GM12878 (cell line): ENCODE data around the gene COL23A1. TPM values are rescaled to one million over a fixed set of nuclear protein-coding genes. Genes with fewer than 3 reads are reported as not detected.

Experiments used
- ATAC-seq: fragments of 200-7000 bp; cut with Tn5 transposase; 3 replicates; pipeline ENCODE4 v1.9.1; 2020; ENCODE audit warnings: mild to moderate bottlenecking, moderate library complexity
- BruUV-seq: library from RNA; stranded (reverse); fragments of 400-500 nt; replicated peaks from 2 replicates; lab custom pipeline; 2021; lab: Mats Ljungman, UMichigan
- CTCF ChIA-PET: fragments of 300-600 bp; sonication (Branson Sonifier 250); formaldehyde crosslinking; extraction: SDS; loops from one replicate; lab custom pipeline; 2021; ENCODE audit warnings: inconsistent platforms; lab: Yijun Ruan, JAX
- POLR2A ChIA-PET: fragments of 350-600 bp; formaldehyde crosslinking; extraction: SDS; loops from one replicate; lab custom pipeline; 2021; ENCODE audit warnings: inconsistent platforms; lab: Charles Lee
- RAD21 ChIA-PET: fragments of 300-600 bp; sonication (Branson Sonifier 250); formaldehyde crosslinking; loops from one replicate; lab custom pipeline; 2023; ENCODE audit warnings: antibody characterized with exemption; ENCODE audit not compliant: unreplicated experiment; lab: Charles Lee
- SMC1A ChIA-PET: fragments of 300-600 bp; sonication (Branson Sonifier 250); formaldehyde crosslinking; loops from one replicate; lab custom pipeline; 2023; ENCODE audit not compliant: unreplicated experiment, uncharacterized antibody; lab: Charles Lee
- DNase-seq: peaks from one replicate; pipeline ENCODE4 v3.0.0-alpha.2; 2011; ENCODE audit warnings: low read depth, low spot score
- FAIRE-seq: peaks from 3 replicates; lab custom pipeline; 2011; peaks lifted over from hg19 to GRCh38; lab: Jason Lieb, UNC
- H2AFZ ChIP-seq: 2 replicates; pipeline ENCODE4 v1.6.0; 2011; ENCODE audit warnings: low read depth, low read length, control low read depth; ENCODE audit not compliant: control insufficient read depth
- H3K27ac ChIP-seq: 2 replicates; pipeline ENCODE4 v1.5.1; 2011; ENCODE audit warnings: control low read depth; ENCODE audit not compliant: control insufficient read depth, insufficient read depth
- H3K27me3 ChIP-seq, 2 experiments: replicated peaks in 1 of 2; 2 replicates each; pipeline versions ENCODE4 v1.6.0 to v1.6.1; 2011; ENCODE audit warnings: low read length in 1 of 2; ENCODE audit not compliant: control insufficient read depth in 2 of 2, insufficient read depth in 2 of 2
- H3K36me3 ChIP-seq, 2 experiments: 2 replicates each; pipeline ENCODE4 v1.5.1; 2011; ENCODE audit warnings: low read length in 1 of 2; ENCODE audit not compliant: control insufficient read depth in 2 of 2, insufficient read depth in 2 of 2
- H3K4me1 ChIP-seq: 2 replicates; pipeline ENCODE4 v1.6.1; 2011; ENCODE audit warnings: mild to moderate bottlenecking, low read length, moderate library complexity, mixed read lengths; ENCODE audit not compliant: control insufficient read depth, insufficient read depth
- H3K4me2 ChIP-seq: 2 replicates; pipeline ENCODE4 v1.6.0; 2011; ENCODE audit warnings: control low read depth; ENCODE audit not compliant: control insufficient read depth, insufficient read depth
- H3K4me3 ChIP-seq: fragments of 200-600 bp; sonication (generic); 2 replicates; pipeline ENCODE4 v1.5.1; 2016
- H3K79me2 ChIP-seq: 2 replicates; pipeline ENCODE4 v1.6.0; 2011; ENCODE audit warnings: low read length; ENCODE audit not compliant: control insufficient read depth, insufficient read depth
- H3K9ac ChIP-seq: 2 replicates; pipeline ENCODE4 v1.8.0; 2011; ENCODE audit warnings: low read length, control low read depth, mixed read lengths; ENCODE audit not compliant: control insufficient read depth, insufficient read depth
- H3K9me3 ChIP-seq: replicated peaks from 3 replicates; pipeline ENCODE4 v1.5.1; 2011; ENCODE audit warnings: mild to moderate bottlenecking, low read length; ENCODE audit not compliant: control insufficient read depth, insufficient read depth
- H4K20me1 ChIP-seq: 2 replicates; pipeline ENCODE4 v1.6.0; 2011; ENCODE audit not compliant: control insufficient read depth, insufficient read depth
- ASH2L ChIP-seq: fragments of 300-600, 200-600 bp; sonication (generic); IDR thresholded peaks from 2 replicates; pipeline ENCODE4 v1.6.1; 2017; ENCODE audit warnings: low read depth, mild to moderate bottlenecking, borderline replicate concordance
- ATF3 ChIP-seq: IDR thresholded peaks from 2 replicates; pipeline ENCODE4 v1.6.1; 2011; ENCODE audit warnings: low read depth, mild to moderate bottlenecking, low read length, moderate library complexity, borderline replicate concordance; ENCODE audit errors: extremely low read depth
- BCLAF1 ChIP-seq: fragments of 450-650 bp; IDR thresholded peaks from 2 replicates; pipeline ENCODE4 v1.6.1; 2017; ENCODE audit warnings: antibody characterized with exemption, mild to moderate bottlenecking, moderate library complexity
- CEBPB ChIP-seq, 2 experiments: fragments of 150-350 bp in 1 of 2; IDR thresholded peaks; 2 replicates each; pipeline ENCODE4 v1.6.1; 2012 to 2014; ENCODE audit warnings: low read depth in 2 of 2, low read length in 2 of 2, borderline replicate concordance in 1 of 2, inconsistent platforms in 1 of 2
- FOS ChIP-seq: IDR thresholded peaks from 3 replicates; pipeline ENCODE4 v1.6.1; 2011; ENCODE audit warnings: borderline replicate concordance; ENCODE audit not compliant: insufficient read length; ENCODE audit errors: extremely low read depth
- NFYA ChIP-seq: IDR thresholded peaks from 2 replicates; pipeline ENCODE4 v1.6.1; 2011; ENCODE audit warnings: low read depth, mild to moderate bottlenecking, low read length, improper control_type of control experiment, borderline replicate concordance
- NFYB ChIP-seq: IDR thresholded peaks from 2 replicates; pipeline ENCODE4 v1.6.1; 2011; ENCODE audit warnings: low read depth, mild to moderate bottlenecking, low read length, improper control_type of control experiment, moderate library complexity; ENCODE audit not compliant: insufficient read depth
- RB1 ChIP-seq: fragments of 450-650 bp; formaldehyde crosslinking; IDR thresholded peaks from 2 replicates; pipeline ENCODE4 v1.6.1; 2017; ENCODE audit warnings: mild to moderate bottlenecking, borderline replicate concordance
- SREBF2 ChIP-seq: IDR thresholded peaks from 2 replicates; pipeline ENCODE4 v1.6.1; 2012; ENCODE audit warnings: mild to moderate bottlenecking, low read length
- TCF3 ChIP-seq: IDR thresholded peaks from 2 replicates; pipeline ENCODE4 v1.6.1; 2012; ENCODE audit warnings: low read depth, mild to moderate bottlenecking, low read length, borderline replicate concordance; ENCODE audit not compliant: insufficient read depth
- ZNF24 ChIP-seq: fragments of 450-650 bp; IDR thresholded peaks from 2 replicates; pipeline ENCODE4 v1.6.1; 2017; ENCODE audit warnings: antibody characterized with exemption, mild to moderate bottlenecking
- ZNF384 ChIP-seq: IDR thresholded peaks from 2 replicates; pipeline ENCODE4 v1.6.1; 2012; ENCODE audit warnings: low read depth, mild to moderate bottlenecking, low read length, improper control_type of control experiment, borderline replicate concordance
- WGBS: methylation state at CpG from one replicate; pipeline ENCODE4 v1.1.6; 2016; ENCODE audit warnings: low lambda C conversion rate; ENCODE audit not compliant: insufficient replicate concordance, insufficient coverage; ENCODE audit errors: missing lambda C conversion rate; 5-methylcytosine and 5-hydroxymethylcytosine counted together
- in situ Hi-C: fragments of 300-500 bp; cut with MboI; formaldehyde crosslinking; loops from 9 replicates; pipeline ENCODE4 v1.14.3; 2018; ENCODE audit warnings: mixed read lengths
- intact Hi-C: fragments of 100-400 bp; cut with micrococcal nuclease; formaldehyde crosslinking; loops from one replicate; pipeline ENCODE4 v1.14.2; 2022; ENCODE audit not compliant: unreplicated experiment
- polyA plus RNA-seq, 11 experiments: library from polyadenylated mRNA; depleted of rRNA in 4 of 11; unstranded in 6 of 11; stranded (reverse) in 5 of 11; fragments of >200 nt; fragmentation: Nextera tagmentation in 4 of 11; fragmentation: Illumina TruSeq in 1 of 11; extraction: Ambion mirVana in 4 of 11; extraction: Trizol in 1 of 11; gene quantifications; 1 replicate in 1 of 11; 2 replicates in 10 of 11; pipeline versions ENCODE4 v1.2.1 to v1.2.3, GENCODE V29; 2011 to 2016; ENCODE audit warnings: inconsistent platforms in 2 of 11, missing spikeins in 2 of 11, low read depth in 1 of 11
- total RNA-seq, 4 experiments: library from RNA; depleted of rRNA in 3 of 4; stranded (reverse); fragments of >200 nt in 3 of 4; fragmentation: Illumina TruSeq in 1 of 4; extraction: Trizol in 1 of 4; gene quantifications; 2 replicates each; pipeline versions ENCODE4 v1.2.1 to v1.2.3, GENCODE V29; 2013 to 2021

The COL23A1 gene
- total and polyA plus RNA-seq, 10 of the 15 experiments (the other 5 are each of a cell fraction or from before 2014, with no cell fraction given): 0.03 to 0.83 (median 0.09) TPM; not detected in 5

- Histone ChIP-seq H3K27me3 (no peaks in the 10 kb centered on the region), H3K27ac (no peak overlapping the region), H3K4me3 (no peak overlapping the region), H3K36me3 (no peaks in the 10 kb centered on the region), H3K4me1 (no peaks in the 10 kb centered on the region), H2AFZ (no peak overlapping the region), H3K4me2 (no peak overlapping the region), H3K79me2 (no peaks in the 10 kb centered on the region), H3K9ac (no peak overlapping the region), H3K9me3 (no peaks in the 10 kb centered on the region; the same call in 2 of the 3 replicates), H4K20me1 (no peaks in the 10 kb centered on the region)
- TF ChIP-seq NFYB (no peak), TCF3 (no peak), RB1 (no peak), SREBF2 (no peak)
- CTCF ChIA-PET: no interaction called here
- intact Hi-C loops (no loop called here), in situ Hi-C loops (no loop called here)
- POLR2A ChIA-PET: no interaction called here
- BruUV-seq: no TSS peak
- no peak for ATAC-seq
- no peak for FAIRE-seq
- RAD21 ChIA-PET: interaction anchor here (0.7 kb wide), 1 partner anchor 585 kb away, joined by 3 read pairs; no protein-coding TSS in a partner anchor
- SMC1A ChIA-PET: no interaction called here
- DNase-seq: no peak
- 53% methylated on average over 13 of the region's 13 CpGs for WGBS
Observed at GRCh38 chr5:178582291-178582690, 7.9 kb downstream of the COL23A1 start.

GRCh38 chr5:178581621-178582020 is 8.6 kb downstream of the COL23A1 start:
- no peaks in the 10 kb centered on the region for H3K4me1 ChIP-seq
- no peak overlapping the region for H3K9ac ChIP-seq
- H3K4me2 ChIP-seq: no peak overlapping the region
- H3K79me2 ChIP-seq: no peaks in the 10 kb centered on the region
- ChIA-PET POLR2A (no interaction called here), CTCF (no interaction called here), RAD21 (no interaction called here), SMC1A (no interaction called here)
- H2AFZ ChIP-seq: no peak overlapping the region
- no TSS peak for BruUV-seq
- DNase-seq (no peak), ATAC-seq (no peak), FAIRE-seq (no peak)
- H3K4me3 ChIP-seq: no peak overlapping the region
- no peak overlapping the region for H3K27ac ChIP-seq
- no peaks in the 10 kb centered on the region; the same call in 2 of the 3 replicates for H3K9me3 ChIP-seq
- in situ Hi-C loops (no loop called here), intact Hi-C loops (no loop called here)
- no peaks in the 10 kb centered on the region for H4K20me1 ChIP-seq
- 44% methylated on average over 3 of the region's 3 CpGs for WGBS
- no peaks in the 10 kb centered on the region for H3K36me3 ChIP-seq
- H3K27me3 ChIP-seq: no peaks in the 10 kb centered on the region
- TF ChIP-seq ATF3 (no peak), NFYA (no peak), ZNF24 (no peak), CEBPB (IDR thresholded peaks at IDR 0.05; ENCODE audit: borderline replicate concordance in 1 of 2, low read depth in 2 of 2, low read length in 2 of 2) (no peak), ZNF384 (no peak), FOS (no peak), BCLAF1 (no peak), ASH2L (no peak)
